Hepatocyte (in vitro differentiated cells): ENCODE results near the gene ABL1.

Experiments used
- EZH2 ChIP-seq: fragments of 200-600 bp; sonication (generic); IDR thresholded peaks from 2 replicates; pipeline ENCODE4 v1.6.1; 2016; ENCODE audit warnings: antibody characterized with exemption, mild to moderate bottlenecking, borderline replicate concordance
- EZH2phosphoT487 ChIP-seq: fragments of 200-600 bp; sonication (generic); IDR thresholded peaks from one replicate; pipeline ENCODE4 v1.6.1; 2018; ENCODE audit warnings: antibody characterized with exemption, mild to moderate bottlenecking, low read depth, moderate library complexity; ENCODE audit not compliant: unreplicated experiment, severe bottlenecking
- TF ChIP-seq, protein P1 (sequence below): fragments of 200-600 bp; sonication (generic); IDR thresholded peaks from 2 replicates; pipeline ENCODE4 v1.5.1; 2016; ENCODE audit warnings: antibody characterized with exemption, mild to moderate bottlenecking; ENCODE audit not compliant: poor library complexity

DNA sequence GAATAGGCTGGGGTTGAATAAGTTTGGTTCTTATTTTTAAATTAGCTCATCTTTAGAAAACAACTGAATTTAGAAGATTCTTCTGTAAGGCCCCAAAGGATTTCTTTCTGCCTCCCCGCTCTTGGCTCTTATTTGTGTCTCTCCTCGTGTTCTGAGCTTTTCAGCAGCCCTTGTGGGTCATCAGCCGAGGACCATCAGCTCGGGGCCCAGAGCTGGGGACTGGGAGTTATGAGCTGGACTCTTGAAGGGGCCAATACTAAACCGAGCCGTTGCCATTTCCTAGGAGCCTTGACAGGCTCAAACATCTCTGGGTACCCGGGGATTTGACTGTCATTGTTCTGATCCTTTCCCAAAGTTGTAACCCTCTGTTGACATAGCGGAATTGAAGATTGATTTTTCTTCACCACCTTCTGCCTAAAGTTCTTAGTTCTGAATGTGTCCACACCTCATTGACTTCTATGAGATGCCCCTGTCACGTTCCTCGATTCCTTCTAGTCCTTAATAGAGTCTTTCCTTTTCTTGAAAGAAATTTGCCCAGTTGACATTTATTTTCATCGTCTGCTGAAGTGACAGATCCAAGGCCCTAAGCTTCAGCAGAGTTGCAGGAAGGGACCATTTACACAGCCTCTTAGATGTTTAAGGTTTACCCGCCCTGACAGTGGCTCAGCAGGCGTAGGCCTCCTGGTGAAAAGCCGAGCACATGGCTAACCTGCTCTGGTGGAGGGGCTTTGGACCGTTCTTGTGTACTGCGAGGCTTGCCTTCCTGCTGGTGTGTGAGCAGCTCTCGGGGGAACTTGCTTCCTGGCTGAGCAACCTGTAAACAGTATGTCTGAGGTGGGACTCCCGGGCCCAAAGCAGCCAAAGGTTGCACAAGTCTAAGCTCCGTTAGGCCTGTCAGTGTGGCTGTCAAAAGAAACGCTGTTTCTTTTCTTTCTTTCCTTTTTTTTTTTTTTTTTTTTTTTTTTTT lies 24.0 kb downstream of the ABL1 start:
- TF ChIP-seq, protein P1, sequence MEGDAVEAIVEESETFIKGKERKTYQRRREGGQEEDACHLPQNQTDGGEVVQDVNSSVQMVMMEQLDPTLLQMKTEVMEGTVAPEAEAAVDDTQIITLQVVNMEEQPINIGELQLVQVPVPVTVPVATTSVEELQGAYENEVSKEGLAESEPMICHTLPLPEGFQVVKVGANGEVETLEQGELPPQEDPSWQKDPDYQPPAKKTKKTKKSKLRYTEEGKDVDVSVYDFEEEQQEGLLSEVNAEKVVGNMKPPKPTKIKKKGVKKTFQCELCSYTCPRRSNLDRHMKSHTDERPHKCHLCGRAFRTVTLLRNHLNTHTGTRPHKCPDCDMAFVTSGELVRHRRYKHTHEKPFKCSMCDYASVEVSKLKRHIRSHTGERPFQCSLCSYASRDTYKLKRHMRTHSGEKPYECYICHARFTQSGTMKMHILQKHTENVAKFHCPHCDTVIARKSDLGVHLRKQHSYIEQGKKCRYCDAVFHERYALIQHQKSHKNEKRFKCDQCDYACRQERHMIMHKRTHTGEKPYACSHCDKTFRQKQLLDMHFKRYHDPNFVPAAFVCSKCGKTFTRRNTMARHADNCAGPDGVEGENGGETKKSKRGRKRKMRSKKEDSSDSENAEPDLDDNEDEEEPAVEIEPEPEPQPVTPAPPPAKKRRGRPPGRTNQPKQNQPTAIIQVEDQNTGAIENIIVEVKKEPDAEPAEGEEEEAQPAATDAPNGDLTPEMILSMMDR: no peak
- no peak for TF ChIP-seq EZH2
- no peak for TF ChIP-seq EZH2phosphoT487
